ENCODE measurements around the gene TESK1.

The TESK1 gene

GRCh38 chr9:35557320-35557719, 47.7 kb upstream of the TESK1 start:
- DNase-seq (ENCODE audit: low read depth in 1 of 2, low spot score in 1 of 2), result no peak
- H3K4me3 ChIP-seq (replicated peaks; ENCODE audit: insufficient read depth, low read length), result no peak overlapping the region
- TF ChIP-seq GABPA (IDR thresholded peaks at IDR 0.05; ENCODE audit: low read depth), result no peak
- no peak for TF ChIP-seq POLR2AphosphoS5 (IDR thresholded peaks at IDR 0.05; ENCODE audit: low read depth)
- TF ChIP-seq REST (IDR thresholded peaks at IDR 0.05; ENCODE audit: insufficient replicate concordance, low read depth), result no peak
- TF ChIP-seq SPI1 (IDR thresholded peaks at IDR 0.05; ENCODE audit: borderline replicate concordance, low read depth), result no peak
- no peak for TF ChIP-seq CTCF (IDR thresholded peaks at IDR 0.05; ENCODE audit: insufficient read depth, low read length)
- no peak overlapping the region for H3K27ac ChIP-seq (replicated peaks)
- no peaks in the 10 kb centered on the region for H3K27me3 ChIP-seq (ENCODE audit: insufficient read depth, poor library complexity, severe bottlenecking)

GRCh38 chr9:35558185-35558584, 46.9 kb upstream of the TESK1 start:
- Histone ChIP-seq H3K4me3 (replicated peaks; ENCODE audit: insufficient read depth, low read length) (no peak overlapping the region), H3K27me3 (ENCODE audit: insufficient read depth, poor library complexity, severe bottlenecking) (no peaks in the 10 kb centered on the region), H3K27ac (replicated peaks) (no peak overlapping the region)
- TF ChIP-seq GABPA (IDR thresholded peaks at IDR 0.05; ENCODE audit: low read depth) (no peak), CTCF (IDR thresholded peaks at IDR 0.05; ENCODE audit: insufficient read depth, low read length) (no peak), POLR2AphosphoS5 (IDR thresholded peaks at IDR 0.05; ENCODE audit: low read depth) (no peak), REST (IDR thresholded peaks at IDR 0.05; ENCODE audit: insufficient replicate concordance, low read depth) (no peak), SPI1 (IDR thresholded peaks at IDR 0.05; ENCODE audit: borderline replicate concordance, low read depth) (no peak)
- DNase-seq (ENCODE audit: low read depth in 1 of 2, low spot score in 1 of 2), result no peak

- TF ChIP-seq CTCF (IDR thresholded peaks at IDR 0.05; ENCODE audit: insufficient read depth, low read length), result no peak
- no peak for TF ChIP-seq REST (IDR thresholded peaks at IDR 0.05; ENCODE audit: insufficient replicate concordance, low read depth)
- no peak for TF ChIP-seq GABPA (IDR thresholded peaks at IDR 0.05; ENCODE audit: low read depth)
- TF ChIP-seq POLR2AphosphoS5 (IDR thresholded peaks at IDR 0.05; ENCODE audit: low read depth), result no peak
- no peak for TF ChIP-seq SPI1 (IDR thresholded peaks at IDR 0.05; ENCODE audit: borderline replicate concordance, low read depth)
- Histone ChIP-seq H3K27ac (replicated peaks) (no peak overlapping the region), H3K4me3 (replicated peaks; ENCODE audit: insufficient read depth, low read length) (no peak overlapping the region), H3K27me3 (ENCODE audit: insufficient read depth, poor library complexity, severe bottlenecking) (no peaks in the 10 kb centered on the region)
- DNase-seq (ENCODE audit: low read depth in 1 of 2, low spot score in 1 of 2), result no peak
These were observed 45.1 kb upstream of the TESK1 start for GRCh38 chr9:35559792-35560530.
